ENCODE results near the gene HMGA1. TPM values are rescaled to one million over a fixed set of nuclear protein-coding genes. Genes with fewer than 3 reads are reported as not detected.
"Not testable (repeated sequence)": the region's sequence is repeated elsewhere in the genome, so short reads cannot be mapped to it uniquely, and the experiment has no call there.

HMGA1 gene
- total RNA-seq, 4 donors from 2014 or later: 8.1 to 24.5 (median 18.1) TPM

DNA sequence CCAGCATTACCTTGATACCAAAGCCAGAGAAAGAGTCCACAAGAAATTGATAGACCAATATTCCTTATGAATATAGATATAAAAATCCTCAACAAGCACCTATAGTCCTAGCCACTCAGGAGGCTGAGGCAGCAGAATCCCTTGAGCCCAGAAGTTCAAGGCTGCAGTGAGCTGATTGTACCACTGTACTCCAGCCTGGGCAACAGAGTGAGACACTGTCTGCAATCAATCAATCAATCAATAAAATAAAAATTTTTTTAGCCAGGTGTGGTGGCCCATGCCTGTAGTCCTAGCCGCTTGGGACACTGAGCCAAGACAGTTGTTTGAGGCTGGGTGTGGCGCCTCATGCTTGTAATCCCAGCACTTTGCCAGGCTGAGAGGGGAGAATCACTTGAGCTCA is 31.1 kb downstream of the HMGA1 start:
- H3K9me3 ChIP-seq: peaks cover 0 to 7% (median 0%) of the 10 kb centered on the region in 3 donors
- H3K27me3 ChIP-seq: no peaks in the 10 kb centered on the region
- no peak overlapping the region for H3K4me3 ChIP-seq
- H3K36me3 ChIP-seq: no peaks in the 10 kb centered on the region
- H3K4me1 ChIP-seq: no peaks in the 10 kb centered on the region
- no peak for ATAC-seq
- H3K27ac ChIP-seq: no peak overlapping the region
- TF ChIP-seq EP300 (IDR thresholded peaks at IDR 0.05) (no peak), POLR2AphosphoS5 (IDR thresholded peaks at IDR 0.05) (no peak), POLR2A (IDR thresholded peaks at IDR 0.05) (no peak)
- TF ChIP-seq, protein P1, sequence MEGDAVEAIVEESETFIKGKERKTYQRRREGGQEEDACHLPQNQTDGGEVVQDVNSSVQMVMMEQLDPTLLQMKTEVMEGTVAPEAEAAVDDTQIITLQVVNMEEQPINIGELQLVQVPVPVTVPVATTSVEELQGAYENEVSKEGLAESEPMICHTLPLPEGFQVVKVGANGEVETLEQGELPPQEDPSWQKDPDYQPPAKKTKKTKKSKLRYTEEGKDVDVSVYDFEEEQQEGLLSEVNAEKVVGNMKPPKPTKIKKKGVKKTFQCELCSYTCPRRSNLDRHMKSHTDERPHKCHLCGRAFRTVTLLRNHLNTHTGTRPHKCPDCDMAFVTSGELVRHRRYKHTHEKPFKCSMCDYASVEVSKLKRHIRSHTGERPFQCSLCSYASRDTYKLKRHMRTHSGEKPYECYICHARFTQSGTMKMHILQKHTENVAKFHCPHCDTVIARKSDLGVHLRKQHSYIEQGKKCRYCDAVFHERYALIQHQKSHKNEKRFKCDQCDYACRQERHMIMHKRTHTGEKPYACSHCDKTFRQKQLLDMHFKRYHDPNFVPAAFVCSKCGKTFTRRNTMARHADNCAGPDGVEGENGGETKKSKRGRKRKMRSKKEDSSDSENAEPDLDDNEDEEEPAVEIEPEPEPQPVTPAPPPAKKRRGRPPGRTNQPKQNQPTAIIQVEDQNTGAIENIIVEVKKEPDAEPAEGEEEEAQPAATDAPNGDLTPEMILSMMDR (IDR thresholded peaks at IDR 0.05): no peak
- WGBS, 2 donors (ENCODE audit: low coverage in 1 of 2): 80 to 100% methylated on average over 1 of the region's 2 CpGs

DNA sequence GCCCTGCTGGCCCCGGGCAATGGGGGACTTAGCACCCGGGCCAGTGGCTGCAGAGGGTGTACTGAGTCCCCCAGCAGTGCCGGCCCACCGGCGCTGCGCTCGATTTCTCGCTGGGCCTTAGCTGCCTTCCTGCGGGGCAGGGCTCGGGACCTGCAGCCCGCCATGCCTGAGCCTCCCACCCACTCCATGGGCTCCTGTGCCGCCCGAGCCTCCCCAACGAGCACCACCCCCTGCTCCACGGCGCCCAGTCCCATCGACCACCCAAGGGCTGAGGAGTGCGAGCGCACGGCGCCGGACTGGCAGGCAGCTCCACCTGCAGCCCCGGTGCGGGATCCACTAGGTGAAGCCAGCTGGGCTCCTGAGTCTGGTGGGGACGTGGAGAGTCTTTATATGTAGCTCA is 32.5 kb downstream of the HMGA1 start:
- H3K4me3 ChIP-seq, H3K27me3 ChIP-seq, H3K9me3 ChIP-seq, H3K36me3 ChIP-seq, ATAC-seq, H3K4me1 ChIP-seq, H3K27ac ChIP-seq: not testable (repeated sequence)
- 100% methylated on average over 3 of the region's 25 CpGs; no CpG with 5 or more reads in 1 of the 2 donors for WGBS, 2 donors (ENCODE audit: low coverage in 1 of 2)

DNA sequence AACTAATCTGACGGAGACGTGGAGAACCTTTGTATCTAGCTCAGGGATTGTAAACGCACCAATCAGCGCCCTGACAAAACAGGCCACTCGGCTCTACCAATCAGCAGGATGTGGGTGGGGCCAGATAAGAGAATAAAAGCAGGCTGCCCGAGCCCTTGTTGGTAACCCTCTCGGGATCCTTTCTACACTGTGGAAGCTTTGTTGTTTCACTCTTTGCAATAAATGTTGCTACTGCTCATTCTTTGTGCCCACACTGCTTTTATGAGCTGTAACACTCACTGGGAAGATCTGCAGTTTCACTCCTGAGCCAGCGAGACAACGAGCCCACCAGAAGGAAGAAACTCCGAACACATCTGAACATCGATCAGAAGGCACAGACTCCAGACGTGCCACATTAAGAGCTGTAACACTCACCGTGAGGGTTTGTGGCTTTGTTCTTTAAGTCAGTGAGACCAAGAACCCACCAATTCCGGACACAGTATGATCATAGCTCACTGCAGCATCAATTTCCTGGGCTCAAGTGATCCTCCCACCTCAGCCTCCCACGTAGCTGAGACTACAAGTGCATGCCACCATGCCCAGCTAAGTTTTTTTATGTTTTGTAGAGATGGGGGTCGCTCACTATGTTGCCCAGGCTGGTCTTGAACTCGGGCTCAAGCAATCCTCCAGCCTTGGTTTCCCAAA is 33.1 kb downstream of the HMGA1 start:
- H3K27me3 ChIP-seq, H3K4me1 ChIP-seq, ATAC-seq, H3K9me3 ChIP-seq, H3K4me3 ChIP-seq, H3K36me3 ChIP-seq, H3K27ac ChIP-seq: not testable (repeated sequence)
- WGBS, 2 donors (ENCODE audit: low coverage in 1 of 2): 87 to 90% methylated on average over 7 to 10 of the region's 17 CpGs

DNA sequence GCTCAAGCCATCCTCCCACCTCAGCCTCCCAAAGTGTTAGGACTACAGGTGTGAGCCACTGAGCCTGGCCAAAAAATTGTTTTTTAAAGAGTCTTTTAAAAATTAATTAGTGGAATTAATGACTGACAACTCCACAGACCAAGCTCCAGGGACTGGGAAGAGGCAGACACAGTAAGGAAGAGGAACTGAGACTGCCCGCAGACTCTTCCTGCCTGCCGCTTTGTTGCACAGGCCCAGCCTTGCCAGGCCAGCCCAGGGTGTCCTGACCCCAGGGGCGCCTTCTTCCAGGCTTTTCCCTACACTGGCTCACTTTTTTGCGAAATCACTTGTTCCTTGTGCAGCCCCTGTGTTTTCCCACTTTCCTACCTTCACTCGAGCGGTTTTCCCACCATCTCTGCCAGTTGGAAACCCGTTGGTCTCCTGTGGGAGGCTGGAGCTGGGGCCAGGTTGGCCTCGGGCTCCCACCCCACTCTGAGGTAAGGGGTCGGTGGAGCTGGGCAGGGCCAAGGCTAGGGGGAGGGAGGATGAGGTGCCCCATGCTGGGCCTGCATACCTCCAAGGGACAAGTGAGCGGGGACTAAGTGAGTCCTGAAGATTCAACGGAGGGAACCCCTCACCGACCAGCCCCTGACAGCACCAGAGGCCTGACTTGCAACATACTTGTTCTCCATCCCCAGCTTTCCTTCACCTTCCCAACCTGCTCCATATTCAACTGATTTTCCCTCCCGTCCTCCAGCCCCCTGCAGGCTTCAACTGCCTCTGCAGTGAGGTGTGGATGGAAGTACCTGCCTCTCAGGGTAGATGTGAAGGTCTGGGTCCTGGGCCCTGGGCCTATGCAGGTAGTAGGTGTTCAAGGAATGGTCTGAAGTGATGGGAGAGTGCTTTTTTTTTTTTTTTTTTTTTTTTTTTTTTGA is 35.6 kb downstream of the HMGA1 start:
- Histone ChIP-seq H3K9me3 (no peaks in the 10 kb centered on the region), H3K4me3 (no peak overlapping the region), H3K4me1 (no peaks in the 10 kb centered on the region), H3K27ac (peak overlapping the region in 1 of 4 donors; percentile 19), H3K27me3 (no peaks in the 10 kb centered on the region), H3K36me3 (no peaks in the 10 kb centered on the region)
- TF ChIP-seq, protein P1 (IDR thresholded peaks at IDR 0.05): no peak
- TF ChIP-seq EP300 (IDR thresholded peaks at IDR 0.05) (no peak), POLR2A (IDR thresholded peaks at IDR 0.05) (no peak), POLR2AphosphoS5 (IDR thresholded peaks at IDR 0.05) (no peak)
- 78 to 100% methylated on average over 3 to 7 of the region's 13 CpGs for WGBS, 2 donors (ENCODE audit: low coverage in 1 of 2)
- ATAC-seq: no peak

DNA sequence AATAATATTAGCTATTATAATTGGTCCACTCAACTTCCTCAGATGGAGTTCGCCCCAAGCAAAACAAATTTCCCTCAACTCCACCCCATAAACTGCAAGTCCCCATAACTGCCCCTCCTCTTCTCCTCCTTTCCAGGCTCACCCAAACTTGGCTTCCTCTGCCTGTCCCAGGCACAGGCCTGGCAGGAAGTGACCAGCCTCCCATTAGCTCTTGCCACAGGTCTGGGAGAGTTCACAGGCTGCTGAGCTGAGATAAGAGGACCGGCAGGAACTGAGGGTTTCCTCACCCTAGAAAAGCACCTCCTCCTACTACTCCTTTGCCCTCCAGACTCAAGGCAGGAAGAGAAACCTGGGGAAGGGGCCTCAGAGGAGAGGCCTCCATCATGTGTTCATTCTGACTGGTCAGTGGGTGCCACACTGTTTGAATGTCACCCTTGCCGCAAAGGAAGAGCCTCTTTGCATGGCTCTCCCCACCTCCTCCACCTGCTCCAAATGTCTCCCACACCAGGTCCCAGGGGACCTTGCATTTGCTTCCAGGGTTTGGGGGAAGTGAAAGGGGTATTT is 36.7 kb downstream of the HMGA1 start:
- ATAC-seq: peak; percentile 79
- no peaks in the 10 kb centered on the region for H3K27me3 ChIP-seq

More for the DNA sequence above, 36.7 kb downstream of the HMGA1 start:
- TF ChIP-seq, protein P1 (IDR thresholded peaks at IDR 0.05): no peak
- TF ChIP-seq POLR2A (IDR thresholded peaks at IDR 0.05) (no peak), EP300 (IDR thresholded peaks at IDR 0.05) (no peak), POLR2AphosphoS5 (IDR thresholded peaks at IDR 0.05) (peak; percentile 9)
- H3K4me3 ChIP-seq: no peak overlapping the region
- H3K36me3 ChIP-seq: peaks cover 0 to 6% of the 10 kb centered on the region in 2 donors
- H3K27ac ChIP-seq: no peak overlapping the region
- H3K9me3 ChIP-seq: no peaks in the 10 kb centered on the region
- no peaks in the 10 kb centered on the region for H3K4me1 ChIP-seq
- WGBS, 2 donors (ENCODE audit: low coverage in 1 of 2): 0 to 100% methylated on average over 1 of the region's 3 CpGs
